H9 (cell line): Measurements from ENCODE around the gene KRTCAP2. TPM values are rescaled to one million over a fixed set of nuclear protein-coding genes. Genes with fewer than 3 reads are reported as not detected.

Experiments
- DNase-seq: peaks from one replicate; pipeline ENCODE4 v3.0.0-alpha.2; 2017
- H2AFZ ChIP-seq: one replicate; pipeline ENCODE4 v1.6.1; 2013; ENCODE audit warnings: mild to moderate bottlenecking, low read length, control low read depth, moderate library complexity
- H2AK5ac ChIP-seq: 2 replicates; pipeline ENCODE4 v1.6.1; 2013; ENCODE audit warnings: low read length, control low read depth, mixed read lengths; ENCODE audit not compliant: insufficient read length
- H2BK120ac ChIP-seq: one replicate; pipeline ENCODE4 v1.6.1; 2013; ENCODE audit warnings: low read depth, mild to moderate bottlenecking, low read length, control low read depth, inconsistent platforms; ENCODE audit not compliant: poor library complexity, severe bottlenecking
- H2BK12ac ChIP-seq: 2 replicates; pipeline ENCODE4 v1.6.1; 2013; ENCODE audit warnings: low read length, control low read depth, mixed read lengths, low read depth; ENCODE audit not compliant: insufficient read length
- H2BK15ac ChIP-seq: 2 replicates; pipeline ENCODE4 v1.6.1; 2013; ENCODE audit warnings: low read depth, low read length, control low read depth
- H2BK20ac ChIP-seq: one replicate; pipeline ENCODE4 v1.6.1; 2013; ENCODE audit warnings: low read depth, mild to moderate bottlenecking, low read length, control low read depth, inconsistent platforms; ENCODE audit not compliant: poor library complexity, severe bottlenecking
- H2BK5ac ChIP-seq: 2 replicates; pipeline ENCODE4 v1.6.1; 2013; ENCODE audit warnings: low read length, control low read depth, mixed read lengths; ENCODE audit not compliant: insufficient read length
- H3K14ac ChIP-seq: 2 replicates; pipeline ENCODE4 v1.6.1; 2013; ENCODE audit warnings: low read length, control low read depth; ENCODE audit not compliant: insufficient read depth
- H3K18ac ChIP-seq: 2 replicates; pipeline ENCODE4 v1.6.1; 2013; ENCODE audit warnings: low read depth, mild to moderate bottlenecking, mixed read lengths, low read length, control low read depth; ENCODE audit not compliant: insufficient read length
- H3K23ac ChIP-seq: 2 replicates; pipeline ENCODE4 v1.6.1; 2013; ENCODE audit warnings: low read length, control low read depth, mixed read lengths, low read depth; ENCODE audit not compliant: insufficient read length
- H3K23me2 ChIP-seq: 2 replicates; pipeline ENCODE4 v1.6.1; 2013; ENCODE audit warnings: low read depth, mild to moderate bottlenecking, mixed read lengths, low read length, control low read depth; ENCODE audit not compliant: insufficient read length, poor library complexity, severe bottlenecking
- H3K27ac ChIP-seq: 2 replicates; pipeline ENCODE4 v1.5.1; 2013; ENCODE audit warnings: low read length, control low read depth, mixed read lengths, low read depth; ENCODE audit not compliant: insufficient read length
- H3K27me3 ChIP-seq: 2 replicates; pipeline ENCODE4 v1.6.1; 2013; ENCODE audit warnings: low read length, control low read depth, inconsistent platforms; ENCODE audit not compliant: insufficient read depth
- H3K4ac ChIP-seq: 2 replicates; pipeline ENCODE4 v1.6.1; 2013; ENCODE audit warnings: low read depth, mild to moderate bottlenecking, control low read depth, inconsistent platforms, low read length, moderate library complexity
- H3K4me1 ChIP-seq: 2 replicates; pipeline ENCODE4 v1.6.1; 2013; ENCODE audit warnings: low read length, control low read depth, inconsistent platforms; ENCODE audit not compliant: insufficient read depth
- H3K4me2 ChIP-seq: 2 replicates; pipeline ENCODE4 v1.6.1; 2013; ENCODE audit warnings: low read length, control low read depth, mixed read lengths; ENCODE audit not compliant: insufficient read length, insufficient read depth
- H3K56ac ChIP-seq: 2 replicates; pipeline ENCODE4 v1.6.1; 2013; ENCODE audit warnings: low read depth, mild to moderate bottlenecking, mixed read lengths, low read length, control low read depth; ENCODE audit not compliant: insufficient read length
- H3K79me1 ChIP-seq: 2 replicates; pipeline ENCODE4 v1.6.1; 2013; ENCODE audit warnings: low read depth, mild to moderate bottlenecking, moderate library complexity, low read length, control low read depth, inconsistent platforms; ENCODE audit not compliant: insufficient read depth, poor library complexity, severe bottlenecking
- H3K79me2 ChIP-seq: 2 replicates; pipeline ENCODE4 v1.6.1; 2013; ENCODE audit warnings: low read length, control low read depth, inconsistent platforms; ENCODE audit not compliant: insufficient read depth
- H3K9ac ChIP-seq: 2 replicates; pipeline ENCODE4 v1.6.1; 2013; ENCODE audit warnings: low read length, control low read depth, mixed read lengths; ENCODE audit not compliant: insufficient read length; ENCODE audit errors: extremely low read depth
- H3K9me3 ChIP-seq: one replicate; pipeline ENCODE4 v1.6.1; 2013; ENCODE audit warnings: low read depth, low read length, inconsistent platforms; ENCODE audit not compliant: control insufficient read depth
- H3T11ph ChIP-seq: one replicate; pipeline ENCODE4 v1.6.1; 2013; ENCODE audit warnings: mild to moderate bottlenecking, low read length, control low read depth, inconsistent platforms
- H4K20me1 ChIP-seq: one replicate; pipeline ENCODE4 v1.6.1; 2013; ENCODE audit not compliant: control insufficient read depth, insufficient read length, insufficient read depth
- H4K5ac ChIP-seq: 2 replicates; pipeline ENCODE4 v1.6.1; 2013; ENCODE audit warnings: low read depth, mild to moderate bottlenecking, mixed read lengths, low read length, control low read depth; ENCODE audit not compliant: insufficient read length
- H4K8ac ChIP-seq: replicated peaks from 2 replicates; pipeline ENCODE4 v1.6.1; 2013; ENCODE audit warnings: low read length, control low read depth, mixed read lengths, low read depth; ENCODE audit not compliant: insufficient read length
- H4K91ac ChIP-seq: 2 replicates; pipeline ENCODE4 v1.6.1; 2013; ENCODE audit warnings: low read depth, mild to moderate bottlenecking, moderate library complexity, mixed read lengths, low read length, control low read depth; ENCODE audit not compliant: insufficient read length
- H3K27ac Mint-ChIP-seq, 3 experiments: 2 replicates in 2 of 3; 3 replicates in 1 of 3; pipeline ENCODE4 v1.8.0; 2020 to 2021; ENCODE audit warnings: mixed read lengths in 3 of 3, mild to moderate bottlenecking in 1 of 3, moderate library complexity in 1 of 3
- H3K27me3 Mint-ChIP-seq: 2 replicates; pipeline ENCODE4 v1.8.0; 2021; ENCODE audit warnings: low read depth, mild to moderate bottlenecking, moderate library complexity, mixed read lengths
- H3K36me3 Mint-ChIP-seq, 3 experiments: 2 replicates in 2 of 3; 3 replicates in 1 of 3; pipeline ENCODE4 v1.8.0; 2020 to 2021; ENCODE audit warnings: low read depth in 3 of 3, mixed read lengths in 3 of 3; ENCODE audit not compliant: insufficient read depth in 1 of 3
- H3K4me1 Mint-ChIP-seq, 2 experiments: 2 replicates each; pipeline ENCODE4 v1.8.0; 2020; ENCODE audit warnings: mixed read lengths in 2 of 2
- H3K4me3 Mint-ChIP-seq, 2 experiments: 2 replicates in 1 of 2; 3 replicates in 1 of 2; pipeline ENCODE4 v1.8.0; 2020 to 2021; ENCODE audit warnings: mild to moderate bottlenecking in 2 of 2, mixed read lengths in 2 of 2, moderate library complexity in 1 of 2
- H3K9me3 Mint-ChIP-seq, 2 experiments: 2 replicates in 1 of 2; 3 replicates in 1 of 2; pipeline ENCODE4 v1.8.0; 2020; ENCODE audit warnings: mild to moderate bottlenecking in 2 of 2, mixed read lengths in 2 of 2, moderate library complexity in 1 of 2
- CTCF ChIP-seq: fragments of 200-600 bp; sonication (generic); conservative IDR thresholded peaks from 3 replicates; pipeline ENCODE4 v1.8.0; 2021; ENCODE audit warnings: antibody characterized with exemption, mild to moderate bottlenecking
- WGBS: extraction: QIAGEN DNeasy Blood & Tissue Kit; methylation state at CpG from one replicate; pipeline ENCODE4 v1.1.7; 2013; ENCODE audit warnings: missing lambda C conversion rate, low lambda C conversion rate, mixed read lengths; ENCODE audit not compliant: insufficient read length; ENCODE audit errors: extremely low coverage; 5-methylcytosine and 5-hydroxymethylcytosine counted together
- total RNA-seq: library from RNA; stranded (reverse); gene quantifications from 2 replicates; pipeline ENCODE4 v1.2.1, GENCODE V29; 2021

Gene KRTCAP2
- total RNA-seq, 1 experiment from 2014 or later, result 149 TPM

DNA sequence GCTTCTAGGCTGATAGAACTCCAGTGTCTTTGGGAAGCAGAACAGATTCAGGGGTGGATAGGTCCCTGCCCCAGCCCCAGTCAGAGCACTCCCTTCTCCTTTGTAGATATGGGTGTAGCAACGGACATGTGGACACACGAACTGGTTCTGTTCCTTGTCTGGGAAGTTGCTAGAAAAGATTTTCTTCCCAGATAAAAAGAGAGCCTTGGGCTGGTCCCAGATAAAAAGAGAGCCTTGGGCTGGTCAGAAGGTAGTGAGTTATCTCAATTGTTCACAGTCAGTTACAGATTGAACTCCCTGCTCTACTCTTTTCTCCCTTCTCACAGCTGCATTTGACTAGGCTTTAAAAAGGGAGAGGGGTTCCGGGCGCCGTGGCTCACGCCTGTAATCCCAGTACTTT lies 52.9 kb downstream of the KRTCAP2 start:
- no peaks in the 10 kb centered on the region for H3K4me1 ChIP-seq
- no peaks in the 10 kb centered on the region for H3K23me2 ChIP-seq
- H2BK12ac ChIP-seq, result no peak overlapping the region
- H3K23ac ChIP-seq, result no peak overlapping the region
- no peak overlapping the region for H2BK5ac ChIP-seq
- H3K27ac ChIP-seq, result no peak overlapping the region
- no peak overlapping the region for H3K18ac ChIP-seq
- no peaks in the 10 kb centered on the region for H3K79me2 ChIP-seq
- H3K79me1 ChIP-seq, result no peaks in the 10 kb centered on the region
- H2AK5ac ChIP-seq, result no peak overlapping the region
- H3T11ph ChIP-seq, result no peak overlapping the region
- no peak overlapping the region for H3K9ac ChIP-seq
- WGBS, result no CpG with 5 or more reads among the region's 6 CpGs
- no peak overlapping the region for H4K91ac ChIP-seq
- peaks cover 4 to 17% of the 10 kb centered on the region in 2 experiments for H3K4me1 Mint-ChIP-seq
- H2BK15ac ChIP-seq, result no peak overlapping the region
- no peak for DNase-seq
- no peaks in the 10 kb centered on the region for H4K20me1 ChIP-seq
- H4K8ac ChIP-seq, result no peak overlapping the region
- H3K9me3 Mint-ChIP-seq, result no peaks in the 10 kb centered on the region
- H3K9me3 ChIP-seq, result no peaks in the 10 kb centered on the region
- no peak for TF ChIP-seq CTCF
- peaks cover 77% of the 10 kb centered on the region for H3K27me3 Mint-ChIP-seq
- H2BK20ac ChIP-seq, result no peak overlapping the region
- H4K5ac ChIP-seq, result no peak overlapping the region
- no peak overlapping the region for H2BK120ac ChIP-seq
- no peaks in the 10 kb centered on the region for H3K36me3 Mint-ChIP-seq
- no peak overlapping the region for H3K56ac ChIP-seq
- H3K14ac ChIP-seq, result no peak overlapping the region
- H3K27ac Mint-ChIP-seq, result no peak overlapping the region
- H3K4me3 Mint-ChIP-seq, result no peak overlapping the region
- no peak overlapping the region for H2AFZ ChIP-seq
- H3K4ac ChIP-seq, result no peak overlapping the region
- H3K4me2 ChIP-seq, result no peak overlapping the region
- H3K27me3 ChIP-seq, result peaks cover 9% of the 10 kb centered on the region; the same call in 1 of the 2 replicates

Other genes with a start within 250 kb of the KRTCAP2 start
- gene PMVK, start 236.6 kb downstream of the KRTCAP2 start, total RNA-seq, result 26.3 and 30.2 TPM in 2 replicates
- 21.6 and 22.5 TPM in 2 replicates for gene PBXIP1, start 217.2 kb downstream of the KRTCAP2 start, total RNA-seq
- gene PYGO2, start 211.5 kb downstream of the KRTCAP2 start, total RNA-seq, result 38.7 and 39.5 TPM in 2 replicates
- gene SHC1, start 202.6 kb downstream of the KRTCAP2 start, total RNA-seq, result 168 and 173 TPM in 2 replicates
- 279 and 283 TPM in 2 replicates for gene CKS1B, start 198.6 kb downstream of the KRTCAP2 start, total RNA-seq
- 97.0 and 102 TPM in 2 replicates for gene FLAD1, start 190.0 kb downstream of the KRTCAP2 start, total RNA-seq
- 1.4 and 2.8 TPM in 2 replicates for gene LENEP, start 179.7 kb downstream of the KRTCAP2 start, total RNA-seq
- 33.5 and 38.3 TPM in 2 replicates for gene ZBTB7B, start 170.5 kb downstream of the KRTCAP2 start, total RNA-seq
- gene DCST2, start 139.5 kb downstream of the KRTCAP2 start, total RNA-seq, result 0.35 and 0.44 TPM in 2 replicates
- not detected in 2 replicates for gene DCST1, start 139.5 kb downstream of the KRTCAP2 start, total RNA-seq
- 29.6 and 30.6 TPM in 2 replicates for gene ADAM15, start 122.0 kb downstream of the KRTCAP2 start, total RNA-seq
- gene EFNA4, start 109.6 kb downstream of the KRTCAP2 start, total RNA-seq, result 11.7 and 11.8 TPM in 2 replicates
- 3.9 and 4.6 TPM in 2 replicates for gene EFNA3, start 94.5 kb downstream of the KRTCAP2 start, total RNA-seq
- 1.4 and 1.9 TPM in 2 replicates for gene EFNA1, start 45.4 kb downstream of the KRTCAP2 start, total RNA-seq
- 24.9 and 26.0 TPM in 2 replicates for gene SLC50A1, start 37.5 kb downstream of the KRTCAP2 start, total RNA-seq
- gene DPM3, start 32.8 kb downstream of the KRTCAP2 start, total RNA-seq, result 47.4 and 48.5 TPM in 2 replicates
- 16.5 and 18.4 TPM in 2 replicates for gene TRIM46, start 545 bp upstream of the KRTCAP2 start, total RNA-seq
- 5.0 and 5.9 TPM in 2 replicates for gene THBS3, start 34.6 kb upstream of the KRTCAP2 start, total RNA-seq
- 43.6 and 45.0 TPM in 2 replicates for gene MTX1, start 35.4 kb upstream of the KRTCAP2 start, total RNA-seq
- gene ENTREP3, start 82.2 kb upstream of the KRTCAP2 start, total RNA-seq, result 40.8 and 41.0 TPM in 2 replicates
- gene SCAMP3, start 89.1 kb upstream of the KRTCAP2 start, total RNA-seq, result 52.5 and 54.0 TPM in 2 replicates
- gene CLK2, start 100.2 kb upstream of the KRTCAP2 start, total RNA-seq, result 77.5 and 81.5 TPM in 2 replicates
- gene HCN3, start 104.2 kb upstream of the KRTCAP2 start, total RNA-seq, result 4.7 and 5.4 TPM in 2 replicates
- gene PKLR, start 128.1 kb upstream of the KRTCAP2 start, total RNA-seq, result 0.13 TPM in 1 of 2 replicates, not detected in the other
- gene FDPS, start 135.6 kb upstream of the KRTCAP2 start, total RNA-seq, result 271 and 273 TPM in 2 replicates
- gene RUSC1, start 147.6 kb upstream of the KRTCAP2 start, total RNA-seq, result 66.9 and 70.8 TPM in 2 replicates